IMR-90 (cell line): ENCODE data around the gene ATP1A1. TPM values are rescaled to one million over a fixed set of nuclear protein-coding genes. Genes with fewer than 3 reads are reported as not detected.

Experiments used
- ATAC-seq: fragments of 200-7000 bp; cut with Tn5 transposase; 2 replicates; pipeline ENCODE4 v1.9.1; 2020; ENCODE audit warnings: low read depth, mild to moderate bottlenecking, moderate library complexity
- BruUV-seq: library from RNA; stranded (reverse); fragments of 400-500 nt; replicated peaks from 2 replicates; lab custom pipeline; 2021; lab: Mats Ljungman, UMichigan
- CTCF ChIA-PET: fragments of 300-600 bp; formaldehyde crosslinking; extraction: SDS; loops from one replicate; lab custom pipeline; 2021; ENCODE audit warnings: antibody characterized with exemption; lab: Yijun Ruan, JAX
- POLR2A ChIA-PET: fragments of 300-600 bp; sonication (Branson Sonifier 250); formaldehyde crosslinking; loops from one replicate; lab custom pipeline; 2022; ENCODE audit warnings: antibody characterized with exemption; ENCODE audit not compliant: unreplicated experiment; lab: Charles Lee
- DNase-seq: peaks from one replicate; pipeline ENCODE4 v3.0.0; 2013
- H2AFZ ChIP-seq: replicated peaks from 2 replicates; pipeline ENCODE3; 2013; ENCODE audit warnings: low read length, mild to moderate bottlenecking; ENCODE audit not compliant: poor library complexity
- H2AK5ac ChIP-seq: 2 replicates; pipeline ENCODE4 v1.6.1; 2013; ENCODE audit warnings: low read depth, low read length, inconsistent platforms
- H2AK9ac ChIP-seq: replicated peaks from 2 replicates; pipeline ENCODE3; 2013; ENCODE audit warnings: mild to moderate bottlenecking, low read depth, low read length, moderate library complexity; ENCODE audit not compliant: poor library complexity
- H2BK120ac ChIP-seq: 2 replicates; pipeline ENCODE4 v1.6.1; 2013; ENCODE audit warnings: low read depth, low read length, inconsistent platforms
- H2BK15ac ChIP-seq: 3 replicates; pipeline ENCODE4 v1.6.1; 2013; ENCODE audit warnings: low read depth, low read length, inconsistent platforms
- H2BK20ac ChIP-seq: 2 replicates; pipeline ENCODE4 v1.6.1; 2013; ENCODE audit warnings: low read depth, mild to moderate bottlenecking, inconsistent platforms, low read length, moderate library complexity
- H2BK5ac ChIP-seq: 2 replicates; pipeline ENCODE4 v1.6.1; 2013; ENCODE audit warnings: mild to moderate bottlenecking, low read depth, low read length, inconsistent platforms; ENCODE audit not compliant: poor library complexity, severe bottlenecking
- H3K14ac ChIP-seq: replicated peaks from 2 replicates; pipeline ENCODE4 v1.6.1; 2013; ENCODE audit warnings: low read depth, low read length, inconsistent platforms
- H3K18ac ChIP-seq: 2 replicates; pipeline ENCODE4 v1.6.1; 2013; ENCODE audit warnings: low read depth, low read length, control low read depth
- H3K23ac ChIP-seq: 2 replicates; pipeline ENCODE4 v1.6.1; 2013; ENCODE audit warnings: low read depth, low read length, inconsistent platforms
- H3K27ac ChIP-seq: 2 replicates; pipeline ENCODE4 v1.5.1; 2013; ENCODE audit warnings: mild to moderate bottlenecking, control low read depth, low read length; ENCODE audit not compliant: insufficient read depth
- H3K27me3 ChIP-seq: 2 replicates; pipeline ENCODE4 v1.6.1; 2013; ENCODE audit warnings: low read length; ENCODE audit not compliant: control insufficient read depth, insufficient read depth
- H3K36me3 ChIP-seq: 2 replicates; pipeline ENCODE4 v1.6.1; 2013; ENCODE audit warnings: low read length, mixed read lengths; ENCODE audit not compliant: control insufficient read depth, insufficient read depth
- H3K4ac ChIP-seq: 2 replicates; pipeline ENCODE4 v1.6.1; 2013; ENCODE audit warnings: low read depth, low read length, inconsistent platforms
- H3K4me1 ChIP-seq: 2 replicates; pipeline ENCODE4 v1.6.1; 2013; ENCODE audit warnings: low read length, mixed read lengths; ENCODE audit not compliant: control insufficient read depth, insufficient read depth
- H3K4me2 ChIP-seq: 2 replicates; pipeline ENCODE4 v1.6.1; 2013; ENCODE audit warnings: low read depth, mild to moderate bottlenecking, control low read depth, low read length, moderate library complexity
- H3K4me3 ChIP-seq: 2 replicates; pipeline ENCODE4 v1.5.1; 2013; ENCODE audit warnings: low read depth, mild to moderate bottlenecking, control low read depth, low read length, moderate library complexity; ENCODE audit not compliant: insufficient read depth
- H3K56ac ChIP-seq: 2 replicates; pipeline ENCODE4 v1.6.1; 2013; ENCODE audit warnings: low read length, inconsistent platforms; ENCODE audit not compliant: insufficient read depth; ENCODE audit errors: extremely low read depth
- H3K79me1 ChIP-seq, 2 experiments: 2 replicates each; pipeline ENCODE4 v1.6.1; 2013; ENCODE audit warnings: low read length in 2 of 2, inconsistent platforms in 1 of 2, low read depth in 1 of 2
- H3K9ac ChIP-seq: 2 replicates; pipeline ENCODE4 v1.6.1; 2013; ENCODE audit warnings: low read depth, low read length, control low read depth
- H3K9me1 ChIP-seq: 2 replicates; pipeline ENCODE4 v1.6.1; 2013; ENCODE audit warnings: low read length, inconsistent platforms; ENCODE audit not compliant: insufficient read depth
- H3K9me3 ChIP-seq: 2 replicates; pipeline ENCODE4 v1.6.1; 2013; ENCODE audit warnings: low read length; ENCODE audit not compliant: control insufficient read depth, insufficient read depth
- H4K20me1 ChIP-seq: 2 replicates; pipeline ENCODE4 v1.6.1; 2013; ENCODE audit warnings: low read length, inconsistent platforms; ENCODE audit not compliant: insufficient read depth
- H4K5ac ChIP-seq: 2 replicates; pipeline ENCODE4 v1.6.1; 2013; ENCODE audit warnings: mild to moderate bottlenecking, low read depth, low read length, control low read depth
- H4K8ac ChIP-seq, 2 experiments: 2 replicates each; pipeline ENCODE4 v1.6.1; 2013; ENCODE audit warnings: low read depth in 2 of 2, low read length in 2 of 2, control low read depth in 1 of 2, inconsistent platforms in 1 of 2
- H4K91ac ChIP-seq: 2 replicates; pipeline ENCODE4 v1.6.1; 2013; ENCODE audit warnings: low read depth, low read length, inconsistent platforms; ENCODE audit not compliant: insufficient read depth
- MAFK ChIP-seq: IDR thresholded peaks from 2 replicates; pipeline ENCODE4 v1.6.1; 2012; ENCODE audit warnings: low read depth, low read length, improper control_type of control experiment
- WGBS, 2 experiments: methylation state at CpG; one replicate each; pipeline versions ENCODE4 v1.1.5 to v1.1.7; 2013; ENCODE audit warnings: missing lambda C conversion rate in 2 of 2; ENCODE audit not compliant: insufficient read length in 1 of 2; ENCODE audit errors: extremely low coverage in 2 of 2; 5-methylcytosine and 5-hydroxymethylcytosine counted together
- dilution Hi-C: fragments of 300-500 bp; cut with HindIII; formaldehyde crosslinking; loops from one replicate; pipeline ENCODE4 v1.14.3; 2018; ENCODE audit warnings: low sequenced_read_pairs; ENCODE audit not compliant: unreplicated experiment
- in situ Hi-C: fragments of 300-500 bp; cut with MboI; formaldehyde crosslinking; loops from 3 replicates; pipeline ENCODE4 v1.14.3; 2019; ENCODE audit warnings: low sequenced_read_pairs, inconsistent platforms, mixed read lengths
- intact Hi-C: fragments of 100-400 bp; cut with micrococcal nuclease; formaldehyde crosslinking; loops from 2 replicates; pipeline ENCODE4 v1.10.0; 2022
- polyA plus RNA-seq, 3 experiments: library from polyadenylated mRNA; depleted of rRNA; stranded (reverse); fragments of >200 nt; gene quantifications; 2 replicates each; pipeline ENCODE4 v1.2.3, GENCODE V29; 2012; ENCODE audit warnings: low replicate concordance in 1 of 3
- total RNA-seq: library from RNA; depleted of rRNA; stranded (reverse); fragments of >200 nt; gene quantifications from 2 replicates; pipeline ENCODE4 v1.2.3, GENCODE V29; 2012

ATP1A1 gene
- total and polyA plus RNA-seq, 2 of the 4 experiments (the other 2 are of a cell fraction): 116 to 125 TPM

GRCh38 chr1:116408803-116409720, 36.0 kb downstream of the ATP1A1 start:
- H3K4me2 ChIP-seq: no peak overlapping the region
- no peak overlapping the region for H2BK5ac ChIP-seq
- BruUV-seq: no TSS peak
- intact Hi-C loops (no loop called here), in situ Hi-C loops (no loop called here), dilution Hi-C loops (no loop called here)
- H3K56ac ChIP-seq: no peak overlapping the region
- no peak overlapping the region for H3K9ac ChIP-seq
- no peak overlapping the region for H3K4me3 ChIP-seq
- H3K9me1 ChIP-seq: peaks cover 12% of the 10 kb centered on the region
- peaks cover 31% of the 10 kb centered on the region for H3K36me3 ChIP-seq
- WGBS, 2 experiments: 91% methylated on average over 4 of the region's 13 CpGs; no CpG with 5 or more reads in 1 of the 2 experiments
- H4K5ac ChIP-seq: no peak overlapping the region
- no peak overlapping the region for H4K8ac ChIP-seq
- H4K20me1 ChIP-seq: no peaks in the 10 kb centered on the region
- H3K4me1 ChIP-seq: no peaks in the 10 kb centered on the region
- no peak overlapping the region for H2BK120ac ChIP-seq
- no peak overlapping the region for H4K91ac ChIP-seq
- H2AFZ ChIP-seq: no peak overlapping the region
- no peak overlapping the region for H2AK5ac ChIP-seq
- no peak overlapping the region for H3K27ac ChIP-seq
- H3K9me3 ChIP-seq: no peaks in the 10 kb centered on the region
- no peak overlapping the region for H3K18ac ChIP-seq
- no peak overlapping the region for H2AK9ac ChIP-seq
- H3K27me3 ChIP-seq: no peaks in the 10 kb centered on the region
- no peak overlapping the region for H2BK15ac ChIP-seq
- peaks cover 0 to 3% of the 10 kb centered on the region in 2 experiments; a peak in 1 of 4 replicates for H3K79me1 ChIP-seq
- ATAC-seq (no peak), DNase-seq (no peak)
- ChIA-PET POLR2A (no interaction called here), CTCF (no interaction called here)
- H3K23ac ChIP-seq: no peak overlapping the region
- H2BK20ac ChIP-seq: no peak overlapping the region
- H3K14ac ChIP-seq: no peak overlapping the region
- H3K4ac ChIP-seq: no peak overlapping the region
- no peak for TF ChIP-seq MAFK
